ENCODE measurements around the gene MTR.

DNA sequence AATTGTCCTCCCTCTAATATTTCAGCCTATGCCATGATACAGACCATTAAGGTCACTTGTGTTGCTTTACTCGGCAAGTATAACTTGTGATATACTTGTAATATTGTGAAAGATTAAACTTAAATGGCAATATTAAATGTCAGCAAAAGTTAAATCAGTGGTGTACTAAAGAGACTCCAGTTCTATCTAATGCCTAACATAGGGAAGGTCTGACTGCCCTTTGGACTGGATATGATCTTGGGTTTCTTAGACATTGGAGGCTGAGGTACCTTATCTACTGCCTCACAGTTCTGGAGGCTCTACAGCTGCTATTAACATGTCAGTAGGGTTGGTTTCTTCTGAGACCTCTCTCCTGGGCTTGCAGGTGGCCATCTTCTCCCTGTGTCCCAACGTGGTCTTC, 119.3 kb downstream of the MTR start:
- TF ChIP-seq, protein P1, sequence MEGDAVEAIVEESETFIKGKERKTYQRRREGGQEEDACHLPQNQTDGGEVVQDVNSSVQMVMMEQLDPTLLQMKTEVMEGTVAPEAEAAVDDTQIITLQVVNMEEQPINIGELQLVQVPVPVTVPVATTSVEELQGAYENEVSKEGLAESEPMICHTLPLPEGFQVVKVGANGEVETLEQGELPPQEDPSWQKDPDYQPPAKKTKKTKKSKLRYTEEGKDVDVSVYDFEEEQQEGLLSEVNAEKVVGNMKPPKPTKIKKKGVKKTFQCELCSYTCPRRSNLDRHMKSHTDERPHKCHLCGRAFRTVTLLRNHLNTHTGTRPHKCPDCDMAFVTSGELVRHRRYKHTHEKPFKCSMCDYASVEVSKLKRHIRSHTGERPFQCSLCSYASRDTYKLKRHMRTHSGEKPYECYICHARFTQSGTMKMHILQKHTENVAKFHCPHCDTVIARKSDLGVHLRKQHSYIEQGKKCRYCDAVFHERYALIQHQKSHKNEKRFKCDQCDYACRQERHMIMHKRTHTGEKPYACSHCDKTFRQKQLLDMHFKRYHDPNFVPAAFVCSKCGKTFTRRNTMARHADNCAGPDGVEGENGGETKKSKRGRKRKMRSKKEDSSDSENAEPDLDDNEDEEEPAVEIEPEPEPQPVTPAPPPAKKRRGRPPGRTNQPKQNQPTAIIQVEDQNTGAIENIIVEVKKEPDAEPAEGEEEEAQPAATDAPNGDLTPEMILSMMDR (IDR thresholded peaks at IDR 0.05 in 8 of 11, conservative IDR thresholded peaks at IDR 0.05 in 3 of 11) = no peak
- TF ChIP-seq POLR2AphosphoS5 (IDR thresholded peaks at IDR 0.05) (no peak), POLR2A (IDR thresholded peaks at IDR 0.05) (no peak)
